HAP-1 (cell line): ENCODE measurements around the gene TARDBP.
A peak's percentile ranks its signal among the peaks of the same experiment; 100 is the strongest.

Experiments
- DNase-seq, 2 experiments: peaks; one replicate each; pipeline ENCODE4 v3.0.0-alpha.2; 2016 to 2020; ENCODE audit warnings: low spot score in 2 of 2
- H3K27me3 ChIP-seq: fragments of 250-450 bp; sonication (Bioruptor Pico); 2 replicates; pipeline ENCODE4 v1.5.1; 2020; ENCODE audit warnings: low read depth, mild to moderate bottlenecking, moderate library complexity
- H3K36me3 ChIP-seq: fragments of 250-450 bp; sonication (Bioruptor Pico); replicated peaks from 2 replicates; pipeline ENCODE4 v1.5.1; 2020; ENCODE audit warnings: mild to moderate bottlenecking
- H3K4me1 ChIP-seq: fragments of 250-450 bp; sonication (Bioruptor Pico); 2 replicates; pipeline ENCODE4 v1.5.1; 2020; ENCODE audit warnings: mild to moderate bottlenecking
- H3K4me3 ChIP-seq: fragments of 250-450 bp; sonication (Bioruptor Pico); 2 replicates; pipeline ENCODE4 v1.5.1; 2020; ENCODE audit warnings: mild to moderate bottlenecking, moderate library complexity
- H3K9me3 ChIP-seq: fragments of 250-450 bp; sonication (Bioruptor Pico); 2 replicates; pipeline ENCODE4 v1.5.1; 2020; ENCODE audit warnings: mild to moderate bottlenecking, moderate library complexity
- in situ Hi-C: fragments of 300-500 bp; cut with MboI; formaldehyde crosslinking; loops from 3 replicates; pipeline ENCODE4 v1.14.3; 2020; ENCODE audit warnings: low sequenced_read_pairs, inconsistent platforms, mixed read lengths

The TARDBP gene

DNA sequence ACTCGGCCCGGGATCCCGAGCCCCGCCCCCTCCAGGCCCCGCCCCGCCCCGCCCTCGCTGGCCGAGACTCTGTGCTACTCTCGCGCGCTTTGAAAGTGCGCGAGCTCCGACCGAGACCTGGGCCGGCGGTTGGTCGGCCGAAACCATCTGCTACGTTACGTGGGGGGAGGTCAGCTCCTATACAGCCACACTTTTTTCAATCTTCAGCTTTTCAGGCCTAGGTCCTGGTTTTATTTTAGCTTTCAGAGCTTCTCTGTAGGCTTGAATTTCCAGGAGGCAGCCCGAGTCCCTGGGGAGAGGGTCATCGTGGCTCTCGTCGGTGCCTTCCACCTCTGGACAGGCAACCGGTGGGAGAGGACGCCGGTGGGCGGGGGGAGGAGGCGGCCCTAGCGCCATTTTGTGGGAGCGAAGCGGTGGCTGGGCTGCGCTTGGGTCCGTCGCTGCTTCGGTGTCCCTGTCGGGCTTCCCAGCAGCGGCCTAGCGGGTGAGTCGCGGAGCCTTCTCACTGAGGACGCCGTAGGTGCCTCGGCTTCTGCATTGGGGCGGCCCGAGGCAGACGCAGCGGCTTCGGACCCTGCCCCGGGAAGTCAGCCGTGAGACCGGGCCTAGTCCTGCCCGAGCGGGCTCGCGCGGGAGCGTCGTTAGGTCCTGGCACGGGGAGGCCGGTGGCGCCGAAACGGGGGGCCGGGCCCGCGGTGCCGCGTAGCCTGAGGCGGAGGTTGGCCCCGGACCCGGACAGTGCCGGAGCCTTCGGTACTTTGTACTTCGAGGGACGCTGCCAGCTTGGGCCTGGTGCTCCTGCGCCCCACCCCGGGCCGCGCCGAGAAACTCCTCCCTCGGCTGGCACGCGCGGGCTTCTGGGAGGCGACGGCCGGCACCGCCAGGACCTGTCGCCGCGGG lies at the start of gene TARDBP:
TSS of gene TARDBP (plus strand) at position 395 of the 900 bp plus-strand sequence. CDS start 1,074 bp downstream, outside the sequence.
- Histone ChIP-seq H3K27me3 (no peaks in the 10 kb centered on the region), H3K4me1 (peaks cover 14% of the 10 kb centered on the region), H3K9me3 (no peaks in the 10 kb centered on the region), H3K4me3 (peak within 1 kb of the TSS; percentile 99), H3K36me3 (peaks cover 50% of the 10 kb centered on the region)
- in situ Hi-C loops = no loop called here
- peak; percentile 83 to 93 for DNase-seq

DNA sequence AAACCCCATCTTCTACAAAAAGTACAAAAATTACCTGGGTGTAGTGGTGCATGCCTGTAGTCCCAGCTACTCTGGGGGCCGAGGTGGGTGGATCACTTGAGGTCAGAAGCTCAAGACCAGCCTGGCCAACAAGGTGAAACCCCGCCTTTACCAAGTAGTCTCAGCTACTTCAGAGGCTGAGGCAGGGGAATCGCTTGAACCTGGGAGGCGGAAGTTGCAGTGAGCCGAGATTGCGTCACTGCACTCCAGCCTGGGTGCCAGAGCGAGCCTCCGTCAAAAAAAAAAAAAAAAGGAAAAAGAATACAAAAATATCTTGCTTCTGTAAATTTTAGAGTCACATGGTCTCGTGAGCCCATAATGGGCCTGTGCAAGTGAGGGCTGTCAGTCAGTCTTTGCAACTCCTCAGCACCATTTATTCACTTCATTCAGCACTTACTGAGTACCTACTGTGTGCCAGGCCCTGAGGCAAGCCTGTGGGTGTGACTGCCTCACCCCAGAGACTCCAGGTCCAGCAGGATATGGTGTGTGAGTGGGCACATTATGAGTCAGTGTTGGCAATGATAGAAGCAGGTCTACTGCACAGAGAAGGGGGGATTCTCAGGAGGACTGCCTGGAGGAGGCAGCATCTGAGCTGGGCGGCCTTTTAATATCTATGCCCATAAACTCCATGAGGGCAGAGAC lies 46.8 kb upstream of the TARDBP start:
- Histone ChIP-seq H3K4me3 (no peak overlapping the region), H3K36me3 (no peaks in the 10 kb centered on the region; the same call in 1 of the 2 replicates), H3K4me1 (peaks cover 2% of the 10 kb centered on the region), H3K9me3 (no peaks in the 10 kb centered on the region), H3K27me3 (no peaks in the 10 kb centered on the region)
- in situ Hi-C loops = no loop called here
- no peak for DNase-seq

DNA sequence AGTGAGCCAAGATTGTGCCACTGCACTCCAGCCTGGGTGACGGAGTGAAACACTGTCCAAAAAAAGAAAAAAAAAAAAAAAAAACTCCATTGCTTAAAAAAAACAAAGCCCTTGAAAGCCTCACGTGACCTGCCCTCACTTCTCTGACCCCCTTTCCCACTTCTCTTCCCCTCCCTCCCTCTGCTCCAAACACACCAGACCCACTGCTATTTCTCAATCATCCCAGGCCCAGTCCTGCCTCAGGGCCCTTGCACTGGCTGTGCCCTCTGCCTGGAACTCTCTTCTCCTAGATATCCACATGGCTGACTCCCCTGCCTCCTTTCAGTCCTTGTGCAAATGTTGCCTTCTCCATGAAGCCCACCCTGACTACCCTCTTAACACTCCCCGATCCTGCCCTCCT lies 45.4 kb upstream of the TARDBP start:
- H3K9me3 ChIP-seq = no peaks in the 10 kb centered on the region
- in situ Hi-C loops = no loop called here
- H3K36me3 ChIP-seq = no peaks in the 10 kb centered on the region
- no peaks in the 10 kb centered on the region for H3K27me3 ChIP-seq
- no peak overlapping the region for H3K4me3 ChIP-seq
- no peak for DNase-seq
- peaks cover 2% of the 10 kb centered on the region; the same call in 1 of the 2 replicates for H3K4me1 ChIP-seq

DNA sequence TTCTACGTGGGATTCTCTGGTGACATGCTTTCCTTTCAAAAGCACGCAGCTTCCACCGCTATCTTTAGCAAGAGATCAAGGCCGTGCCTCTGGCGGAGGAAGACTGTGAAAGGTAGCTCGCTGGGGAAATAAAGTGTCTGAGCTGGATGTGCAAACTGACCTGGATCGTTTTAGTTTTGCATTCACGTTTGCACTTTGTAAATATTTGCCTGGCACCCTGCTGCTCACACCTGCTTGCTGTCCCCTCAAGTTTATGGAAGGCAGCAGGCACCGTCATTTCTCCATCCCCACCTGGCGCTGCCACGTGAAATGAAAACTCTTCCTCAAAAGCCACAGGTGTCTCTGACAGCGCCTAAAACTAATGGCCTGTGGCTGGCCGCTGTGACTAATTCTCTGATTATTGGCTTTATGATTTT lies 44.0 kb upstream of the TARDBP start:
- no peak overlapping the region for H3K4me3 ChIP-seq
- no peaks in the 10 kb centered on the region for H3K36me3 ChIP-seq
- DNase-seq = no peak
- H3K4me1 ChIP-seq = peaks cover 2% of the 10 kb centered on the region; the same call in 1 of the 2 replicates
- H3K9me3 ChIP-seq = no peaks in the 10 kb centered on the region
- H3K27me3 ChIP-seq = no peaks in the 10 kb centered on the region
- in situ Hi-C loops = no loop called here

DNA sequence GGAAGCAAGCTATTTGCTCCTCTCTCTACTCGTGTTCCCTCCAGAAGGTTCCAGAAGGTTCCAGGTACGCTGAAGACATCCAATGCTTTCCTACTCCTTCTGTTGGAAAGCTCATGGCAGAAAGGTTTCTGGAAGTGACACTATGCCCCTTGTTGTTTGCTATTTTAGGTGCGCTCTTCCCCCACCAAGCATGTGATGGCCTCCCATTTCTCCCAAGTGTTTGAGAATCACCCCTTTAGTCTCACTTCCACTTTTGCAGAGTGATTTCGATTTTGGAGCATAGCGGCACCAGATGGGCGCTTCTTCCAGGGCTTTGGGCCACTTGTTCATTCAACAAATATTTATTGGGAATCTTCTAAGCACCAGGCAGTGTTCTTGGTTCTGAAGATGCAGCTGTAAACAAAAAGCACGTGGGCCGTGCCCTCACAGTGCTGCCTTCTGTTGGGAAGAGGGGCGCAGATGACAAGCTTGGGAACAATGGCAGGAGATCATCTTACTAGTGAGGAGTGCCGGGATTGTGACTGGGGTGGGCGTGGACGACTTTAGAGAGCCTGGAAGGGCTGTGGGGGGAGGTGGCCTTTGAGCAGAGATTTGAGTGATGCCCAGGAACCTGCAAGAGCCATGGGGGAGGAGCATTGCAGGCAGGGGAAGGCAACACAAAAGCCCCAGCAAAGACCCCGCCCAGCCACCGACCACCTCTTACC lies 43.0 kb upstream of the TARDBP start:
- Histone ChIP-seq H3K4me3 (no peak overlapping the region), H3K9me3 (no peaks in the 10 kb centered on the region), H3K36me3 (no peaks in the 10 kb centered on the region), H3K27me3 (no peaks in the 10 kb centered on the region), H3K4me1 (peaks cover 2% of the 10 kb centered on the region; the same call in 1 of the 2 replicates)
- in situ Hi-C loops = no loop called here
- DNase-seq = peak; percentile 48 to 72

DNA sequence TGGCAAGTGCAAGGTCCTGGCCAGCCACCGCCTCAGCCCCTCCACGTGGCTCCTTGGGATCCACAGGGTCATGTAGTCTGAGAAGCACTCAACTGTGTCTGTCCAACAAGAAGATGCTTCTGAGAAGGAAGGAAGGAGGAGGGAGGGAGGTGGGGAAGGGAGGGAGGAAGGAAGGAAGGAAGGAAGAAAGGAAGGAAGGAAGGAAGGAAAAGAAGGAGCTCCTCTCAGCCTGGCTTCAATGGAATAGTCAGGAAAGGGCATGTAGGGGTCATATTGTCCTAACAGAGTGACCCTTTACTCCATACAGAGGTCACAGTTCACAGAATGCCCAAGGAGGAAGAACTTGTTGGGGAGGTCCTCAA lies 42.5 kb upstream of the TARDBP start:
- no peak overlapping the region for H3K4me3 ChIP-seq
- in situ Hi-C loops = no loop called here
- no peaks in the 10 kb centered on the region for H3K36me3 ChIP-seq
- H3K4me1 ChIP-seq = peaks cover 2% of the 10 kb centered on the region; the same call in 1 of the 2 replicates
- H3K9me3 ChIP-seq = no peaks in the 10 kb centered on the region
- DNase-seq = no peak
- no peaks in the 10 kb centered on the region for H3K27me3 ChIP-seq

DNA sequence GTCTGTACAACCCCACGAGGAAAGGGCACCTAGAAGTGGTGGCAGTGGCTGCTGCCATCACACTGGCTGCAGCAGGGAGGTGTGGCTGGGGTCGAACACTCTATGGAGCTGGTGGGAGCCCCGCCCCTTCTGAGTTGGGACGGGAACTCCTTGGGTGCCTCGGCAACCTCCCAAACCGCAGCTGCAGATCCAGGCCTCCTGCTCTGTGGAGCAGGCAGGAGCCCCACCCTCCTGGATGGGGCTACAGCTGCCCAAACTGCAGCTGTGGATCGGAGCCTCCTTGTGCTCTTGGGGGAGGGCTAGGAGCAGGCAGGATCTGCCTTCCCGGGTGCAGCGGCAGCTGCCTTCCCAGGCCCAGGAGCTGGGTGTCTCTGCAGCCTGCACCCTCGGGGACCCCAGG lies 38.9 kb upstream of the TARDBP start:
- Histone ChIP-seq H3K36me3 (no peaks in the 10 kb centered on the region), H3K4me1 (peaks cover 2% of the 10 kb centered on the region; the same call in 1 of the 2 replicates), H3K9me3 (no peaks in the 10 kb centered on the region), H3K27me3 (no peaks in the 10 kb centered on the region), H3K4me3 (no peak overlapping the region)
- DNase-seq = peak in 1 of 2 experiments; percentile 31
- in situ Hi-C loops = no loop called here

DNA sequence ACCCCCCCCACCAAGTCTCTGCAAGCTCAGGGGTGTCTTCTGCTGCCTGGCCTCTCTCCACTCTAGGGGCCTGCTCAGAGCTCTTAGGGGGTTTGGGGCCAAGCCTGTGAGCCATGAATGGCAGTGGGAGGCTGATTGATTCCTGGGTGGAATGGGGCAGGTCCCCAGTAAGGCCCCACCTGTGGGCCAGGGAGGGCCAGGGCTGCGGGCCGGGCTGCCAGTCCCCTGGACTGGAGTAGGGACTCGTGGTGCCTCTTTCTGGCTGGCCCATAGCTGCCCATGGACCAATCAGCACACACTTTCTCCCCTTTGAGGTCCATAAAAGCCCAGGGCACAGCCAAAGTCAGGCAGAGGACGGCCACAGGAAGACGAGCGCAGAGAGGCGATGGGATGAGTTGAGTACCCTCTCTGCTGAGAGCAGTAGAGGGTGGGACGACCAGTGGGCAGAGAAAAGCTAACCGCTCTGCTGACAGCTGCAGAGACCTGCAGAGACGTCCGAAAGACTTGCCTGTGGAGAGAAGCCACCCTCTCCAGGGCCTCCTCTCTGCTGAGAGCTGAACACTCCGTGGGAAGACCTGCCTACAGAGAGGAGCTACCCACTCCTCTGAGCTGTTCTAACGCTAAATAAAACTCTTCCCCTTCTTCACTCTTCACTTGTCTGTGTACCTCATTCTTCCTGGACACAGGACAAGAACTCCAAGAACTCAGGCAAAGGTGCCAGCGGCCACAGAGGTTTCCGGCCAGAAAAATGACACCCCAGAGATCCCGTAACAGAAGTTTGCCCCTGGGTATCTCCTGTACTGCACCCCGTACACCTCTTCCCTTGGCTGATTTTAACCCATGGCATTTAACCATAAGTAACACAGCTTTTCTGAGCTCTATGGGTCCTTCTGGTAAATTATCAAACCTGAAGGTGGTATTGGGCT lies 38.2 kb upstream of the TARDBP start:
- in situ Hi-C loops = no loop called here
- no peak for DNase-seq
- Histone ChIP-seq H3K4me3 (no peak overlapping the region), H3K36me3 (no peaks in the 10 kb centered on the region), H3K27me3 (no peaks in the 10 kb centered on the region), H3K9me3 (no peaks in the 10 kb centered on the region), H3K4me1 (peaks cover 2% of the 10 kb centered on the region; the same call in 1 of the 2 replicates)

DNA sequence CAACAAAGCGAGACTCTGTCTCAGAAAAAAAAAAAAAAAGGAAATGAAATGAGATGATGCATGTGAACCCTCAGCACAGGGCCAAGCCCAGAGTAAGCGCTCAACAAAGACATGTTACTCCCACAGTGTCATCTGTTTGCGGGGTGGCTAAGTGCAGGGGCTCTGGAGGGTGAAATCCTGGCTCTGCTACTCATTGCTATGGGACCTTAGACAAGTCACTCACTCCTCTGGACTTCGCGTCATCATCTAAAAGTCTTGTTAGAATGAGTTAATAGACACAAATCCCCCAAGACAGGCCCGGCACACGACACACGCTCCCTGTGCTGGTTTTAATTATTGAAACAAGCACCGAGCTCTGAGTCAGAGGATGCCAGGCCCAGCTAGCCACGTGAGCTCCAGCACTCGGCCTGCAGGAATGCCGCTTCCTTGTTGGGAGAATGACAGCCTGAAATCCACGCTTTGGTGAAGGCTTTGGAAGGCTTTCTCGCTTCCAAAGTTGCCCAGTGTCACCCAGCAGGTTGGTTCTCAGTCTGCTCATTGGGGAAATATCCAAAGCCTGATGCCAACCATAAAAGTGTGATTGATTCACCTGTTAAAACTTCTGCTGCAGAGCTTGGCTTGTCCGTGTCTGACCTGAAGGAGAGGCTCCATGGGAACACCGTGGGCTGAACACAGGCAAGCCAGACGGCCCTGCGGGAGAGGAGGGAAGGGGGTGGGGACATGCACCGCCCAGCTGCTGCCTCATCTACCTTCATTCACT lies 36.7 kb upstream of the TARDBP start:
- DNase-seq = no peak
- Histone ChIP-seq H3K27me3 (no peaks in the 10 kb centered on the region), H3K4me3 (no peak overlapping the region), H3K36me3 (no peaks in the 10 kb centered on the region), H3K9me3 (no peaks in the 10 kb centered on the region), H3K4me1 (peaks cover 8% of the 10 kb centered on the region)
- in situ Hi-C loops = no loop called here

DNA sequence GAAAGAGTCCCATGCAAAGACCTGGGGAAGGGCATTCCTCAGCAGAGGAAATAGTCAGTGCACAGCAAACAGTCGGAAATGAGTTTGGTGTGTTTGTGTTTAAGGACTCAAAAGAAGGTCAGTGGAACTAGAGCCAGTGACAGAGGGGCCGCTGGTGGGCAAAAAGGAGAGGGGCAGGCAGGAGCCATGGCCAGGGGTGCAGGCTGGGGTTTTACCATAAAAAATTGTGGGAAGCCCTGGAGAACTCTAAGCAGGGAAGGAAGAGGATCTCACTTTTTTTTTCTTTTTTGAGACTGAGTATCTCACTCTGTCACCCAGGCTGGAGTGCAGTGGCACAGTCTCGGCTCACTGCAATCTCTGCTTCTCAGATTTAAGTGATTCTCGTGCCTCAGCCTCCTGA lies 33.7 kb upstream of the TARDBP start:
- no peaks in the 10 kb centered on the region for H3K9me3 ChIP-seq
- H3K4me1 ChIP-seq = peaks cover 8% of the 10 kb centered on the region
- H3K27me3 ChIP-seq = no peaks in the 10 kb centered on the region
- H3K4me3 ChIP-seq = no peak overlapping the region
- in situ Hi-C loops = no loop called here
- H3K36me3 ChIP-seq = no peaks in the 10 kb centered on the region
- no peak for DNase-seq

DNA sequence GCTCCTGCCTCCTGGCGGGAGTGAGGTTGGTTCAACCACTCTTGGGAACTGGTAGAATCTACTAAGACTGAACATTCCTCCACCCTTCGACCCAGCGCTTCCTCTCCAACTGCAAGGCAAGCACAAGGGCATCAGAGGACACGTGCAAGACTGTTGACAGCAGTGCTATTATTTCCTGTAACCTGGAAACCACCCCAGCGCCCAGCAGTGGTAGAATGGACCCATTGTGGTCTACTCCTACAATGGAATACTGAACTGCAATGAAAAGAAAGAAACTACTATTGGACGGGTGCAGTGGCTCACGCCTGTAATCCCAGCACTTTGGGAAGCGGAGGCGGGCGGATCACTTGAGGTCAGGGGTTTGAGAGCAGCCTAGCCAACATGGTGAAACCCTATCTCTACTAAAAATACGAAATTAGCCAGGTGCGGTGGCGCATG lies 33.0 kb upstream of the TARDBP start:
- Histone ChIP-seq H3K27me3 (no peaks in the 10 kb centered on the region), H3K9me3 (no peaks in the 10 kb centered on the region), H3K36me3 (no peaks in the 10 kb centered on the region), H3K4me1 (peaks cover 8% of the 10 kb centered on the region), H3K4me3 (no peak overlapping the region)
- peak; percentile 8 to 46 for DNase-seq
- in situ Hi-C loops = no loop called here

DNA sequence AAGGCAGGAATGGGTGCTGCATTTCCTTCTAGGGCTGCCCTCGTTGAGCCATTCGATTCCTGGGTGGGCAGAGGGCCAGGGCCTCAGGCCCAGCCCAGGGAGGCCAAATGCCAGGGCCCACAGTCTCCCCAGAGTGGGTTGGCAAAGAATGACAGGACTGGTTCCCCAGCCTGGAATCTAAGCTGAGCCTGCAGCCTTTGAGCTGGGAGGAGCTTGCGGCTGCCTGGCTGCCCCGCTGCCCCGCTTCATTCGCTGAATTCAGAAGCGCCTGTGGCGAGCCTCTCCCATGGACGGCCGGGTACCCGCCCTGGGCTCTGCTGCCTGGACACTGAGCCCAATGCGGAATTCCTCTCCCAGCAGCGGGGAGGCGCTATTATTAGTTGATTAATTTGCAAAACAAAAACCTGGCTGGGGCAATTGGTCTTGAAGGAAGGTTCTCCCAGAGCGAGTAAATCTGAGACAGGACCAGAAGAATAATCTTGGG lies 32.3 kb upstream of the TARDBP start:
- in situ Hi-C loops = no loop called here
- peak; percentile 57 to 79 for DNase-seq
- H3K4me3 ChIP-seq = no peak overlapping the region

More for the DNA sequence above, 32.3 kb upstream of the TARDBP start:
- no peaks in the 10 kb centered on the region for H3K9me3 ChIP-seq
- H3K36me3 ChIP-seq = no peaks in the 10 kb centered on the region
- H3K27me3 ChIP-seq = no peaks in the 10 kb centered on the region
- peaks cover 8% of the 10 kb centered on the region for H3K4me1 ChIP-seq
